Motor neuron (in vitro differentiated cells): ENCODE results near the gene ZNF419. TPM values are rescaled to one million over a fixed set of nuclear protein-coding genes. Genes with fewer than 3 reads are reported as not detected.
"Not testable (repeated sequence)": the region's sequence is repeated elsewhere in the genome, so short reads cannot be mapped to it uniquely, and the experiment has no call there.

ENCODE experiments used
- ATAC-seq, 8 experiments: fragments of 200-7000 bp; cut with Tn5 transposase; replicated peaks in 6 of 8; 2 replicates each; pipeline ENCODE4 v1.8.0; 2021; ENCODE audit warnings: mild to moderate bottlenecking in 8 of 8, moderate library complexity in 8 of 8
- H3K27ac ChIP-seq, 2 donors: fragments of 250-450 bp; sonication (Bioruptor Pico); 2 replicates each; pipeline ENCODE4 v1.9.0; 2021; ENCODE audit warnings: antibody characterized with exemption in 2 of 2, mild to moderate bottlenecking in 2 of 2, moderate library complexity in 1 of 2
- H3K4me1 ChIP-seq, 2 donors: fragments of 250-450 bp; sonication (Bioruptor Pico); replicated peaks in 1 of 2; 2 replicates each; pipeline ENCODE4 v1.6.1; 2021; ENCODE audit warnings: antibody characterized with exemption in 2 of 2, mild to moderate bottlenecking in 2 of 2, moderate library complexity in 1 of 2
- H3K4me3 ChIP-seq, 5 donors: fragments of 250-450 bp; sonication (Bioruptor Pico); 2 replicates each; pipeline ENCODE4 v1.9.0; 2021; ENCODE audit warnings: antibody characterized with exemption in 5 of 5, mild to moderate bottlenecking in 5 of 5, moderate library complexity in 4 of 5
- WGBS, 10 experiments: fragments of 450-650 bp; shearing (Covaris generic); methylation state at CpG; one replicate each; pipeline ENCODE4 v1.0.0; 2022; 5-methylcytosine and 5-hydroxymethylcytosine counted together
- in situ Hi-C, 9 experiments: fragments of 400-800 bp; cut with MboI; loops; one replicate each; pipeline ENCODE4 v1.15.0; 2021; ENCODE audit warnings: low sequenced_read_pairs in 9 of 9, low pct_unique_long_range_greater_than_20kb in 2 of 9; ENCODE audit not compliant: unreplicated experiment in 9 of 9
- total RNA-seq, 8 experiments: library from RNA; unstranded; fragments of 300-600 nt; gene quantifications; 2 replicates each; pipeline versions ENCODE4 v1.2.3 to v1.2.4, GENCODE V29; 2022

The ZNF419 gene
- total RNA-seq, 8 experiments from 2014 or later: 12.4 to 18.6 (median 13.1) TPM

GRCh38 chr19:57499680-57500395, 12.3 kb downstream of the ZNF419 start, which contains the start of gene ZNF773:
Gene ZNF773 (plus strand): TSS chr19:57499938. CDS start chr19:57500081, 143 bp downstream.
- peak within 1 kb of the TSS; percentile 94 to 96 for H3K27ac ChIP-seq
- ATAC-seq: peak; percentile 96 to 100 (median 100)
- in situ Hi-C loops, H3K4me1 ChIP-seq: not testable (repeated sequence)
- peak within 1 kb of the TSS; percentile 73 to 100 (median 98) for H3K4me3 ChIP-seq
- 0 to 24% (median 3%) methylated on average over 2 to 12 of the region's 69 CpGs; no CpG with 5 or more reads in 2 of the 10 experiments for WGBS, 10 experiments

GRCh38 chr19:57500400-57500799, 12.8 kb downstream of the ZNF419 start:
- in situ Hi-C loops, H3K4me1 ChIP-seq, H3K27ac ChIP-seq: not testable (repeated sequence)
- ATAC-seq: peak in 2 of 8 experiments; percentile 24 to 28
- WGBS, 10 experiments: no CpG with 5 or more reads among the region's 4 CpGs
- H3K4me3 ChIP-seq: peak overlapping the region; percentile 22 to 37 (median 25)

- ATAC-seq: no peak
Observed at GRCh38 chr19:57506163-57506562, 18.6 kb downstream of the ZNF419 start.

GRCh38 chr19:57511484-57511883, 23.9 kb downstream of the ZNF419 start:
- H3K27ac ChIP-seq: no peak overlapping the region
- H3K4me3 ChIP-seq: no peak overlapping the region
- no peaks in the 10 kb centered on the region for H3K4me1 ChIP-seq
- no peak for ATAC-seq
- in situ Hi-C loops: no loop called here

More at GRCh38 chr19:57506163-57506562, 18.6 kb downstream of the ZNF419 start:
- 40 to 100% (median 74%) methylated on average over 1 to 3 of the region's 4 CpGs; no CpG with 5 or more reads in 6 of the 10 experiments for WGBS, 10 experiments
- no peak overlapping the region for H3K27ac ChIP-seq
- H3K4me1 ChIP-seq: no peaks in the 10 kb centered on the region
- in situ Hi-C loops: no loop called here
- no peak overlapping the region for H3K4me3 ChIP-seq

- in situ Hi-C loops: no loop called here
- 78 to 97% (median 85%) methylated on average over 2 to 6 of the region's 6 CpGs; no CpG with 5 or more reads in 5 of the 10 experiments for WGBS, 10 experiments
- no peak overlapping the region for H3K27ac ChIP-seq
- no peak overlapping the region for H3K4me3 ChIP-seq
- no peak for ATAC-seq
- no peaks in the 10 kb centered on the region for H3K4me1 ChIP-seq
Observed at GRCh38 chr19:57512845-57513244, 25.3 kb downstream of the ZNF419 start.

- no peak for ATAC-seq
- H3K4me3 ChIP-seq: no peak overlapping the region
- 0 to 100% (median 86%) methylated on average over 1 to 5 of the region's 5 CpGs; no CpG with 5 or more reads in 1 of the 10 experiments for WGBS, 10 experiments
- H3K4me1 ChIP-seq: no peaks in the 10 kb centered on the region
- no peak overlapping the region for H3K27ac ChIP-seq
- in situ Hi-C loops: no loop called here
Observed at GRCh38 chr19:57515255-57515654, 27.7 kb downstream of the ZNF419 start.

- H3K27ac ChIP-seq, ATAC-seq, H3K4me1 ChIP-seq, in situ Hi-C loops, H3K4me3 ChIP-seq: not testable (repeated sequence)
- WGBS, 10 experiments: 33 to 74% (median 50%) methylated on average over 1 to 4 of the region's 4 CpGs; no CpG with 5 or more reads in 1 of the 10 experiments
Observed at GRCh38 chr19:57518021-57518420, 30.5 kb downstream of the ZNF419 start.

- 0 to 11% (median 0%) methylated on average over 5 to 40 of the region's 64 CpGs; no CpG with 5 or more reads in 1 of the 10 experiments for WGBS, 10 experiments
- Histone ChIP-seq H3K4me1 (peaks cover 5 to 6% of the 10 kb centered on the region in 2 donors), H3K27ac (peak within 1 kb of the TSS; percentile 60 to 61), H3K4me3 (peak within 1 kb of the TSS; percentile 69 to 95 (median 73))
- in situ Hi-C loops: no loop called here
- ATAC-seq: peak; percentile 96 to 100 (median 100)
Observed at GRCh38 chr19:57527136-57527881, 39.8 kb downstream of the ZNF419 start, which contains the start of gene ZNF549. Gene ZNF549 (plus strand): TSS chr19:57527356. CDS start chr19:57527574, 218 bp downstream.

GRCh38 chr19:57537953-57538547, 50.5 kb downstream of the ZNF419 start:
- 87 to 100% (median 97%) methylated on average over 1 to 6 of the region's 7 CpGs; no CpG with 5 or more reads in 1 of the 10 experiments for WGBS, 10 experiments
- no peak for ATAC-seq
- Histone ChIP-seq H3K27ac (no peak overlapping the region), H3K4me1 (no peaks in the 10 kb centered on the region), H3K4me3 (no peak overlapping the region)
- in situ Hi-C loops: no loop called here

Other genes with a start within 250 kb of the ZNF419 start
- 10 to 100 TPM; 12.0 to 24.0 (median 17.8) TPM for gene ZNF805, start 247.1 kb upstream of the ZNF419 start, total RNA-seq
- 100 to 1,000 TPM in 1 of 8 experiments, 10 to 100 TPM in 7; 38.8 to 113 (median 68.9) TPM for gene ZNF460, start 207.3 kb upstream of the ZNF419 start, total RNA-seq
- 10 to 100 TPM in 4 of 8 experiments, 1 to 10 TPM in 4; 6.2 to 13.8 (median 10.1) TPM for gene ZNF543, start 167.3 kb upstream of the ZNF419 start, total RNA-seq
- 10 to 100 TPM in 5 of 8 experiments, 1 to 10 TPM in 3; 5.7 to 12.0 (median 10.7) TPM for gene ZNF304, start 136.5 kb upstream of the ZNF419 start, total RNA-seq
- 10 to 100 TPM; 10.3 to 33.5 (median 24.1) TPM for gene TRAPPC2B, start 124.2 kb upstream of the ZNF419 start, total RNA-seq
- 1 to 10 TPM; 3.8 to 6.9 (median 5.8) TPM for gene ZNF547, start 124.2 kb upstream of the ZNF419 start, total RNA-seq
- gene ZNF548, start 97.9 kb upstream of the ZNF419 start, total RNA-seq: 10 to 100 TPM in 7 of 8 experiments, 1 to 10 TPM in 1; 9.9 to 35.5 (median 25.4) TPM
- 10 to 100 TPM in 7 of 8 experiments, 1 to 10 TPM in 1; 7.8 to 21.6 (median 11.9) TPM for gene ZNF17, start 76.6 kb upstream of the ZNF419 start, total RNA-seq
- 10 to 100 TPM; 10.1 to 24.0 (median 13.8) TPM for gene ZNF749, start 52.4 kb upstream of the ZNF419 start, total RNA-seq
- 1 to 10 TPM in 7 of 8 experiments, under 1 TPM in 1; 0.92 to 4.2 (median 1.7) TPM for gene VN1R1, start 30.6 kb upstream of the ZNF419 start, total RNA-seq
- 10 to 100 TPM in 7 of 8 experiments, 1 to 10 TPM in 1; 7.4 to 33.0 (median 19.7) TPM for gene ZNF772, start 10.2 kb upstream of the ZNF419 start, total RNA-seq
- gene ZNF773, start 12.2 kb downstream of the ZNF419 start, total RNA-seq: 10 to 100 TPM in 5 of 8 experiments, 1 to 10 TPM in 3; 6.3 to 17.9 (median 10.9) TPM
- 10 to 100 TPM in 1 of 8 experiments, 1 to 10 TPM in 7; 5.4 to 11.9 (median 7.9) TPM for gene ZNF549, start 39.6 kb downstream of the ZNF419 start, total RNA-seq
- 10 to 100 TPM in 6 of 8 experiments, 1 to 10 TPM in 2; 7.4 to 14.5 (median 12.0) TPM for gene ZNF550, start 72.1 kb downstream of the ZNF419 start, total RNA-seq
- gene ZNF416, start 91.2 kb downstream of the ZNF419 start, total RNA-seq: 10 to 100 TPM in 1 of 8 experiments, 1 to 10 TPM in 7; 4.7 to 10.8 (median 7.3) TPM
- gene ZIK1, start 96.4 kb downstream of the ZNF419 start, total RNA-seq: 10 to 100 TPM in 4 of 8 experiments, 1 to 10 TPM in 4; 3.0 to 19.2 (median 9.4) TPM
- gene ZNF530, start 112.1 kb downstream of the ZNF419 start, total RNA-seq: 1 to 10 TPM; 2.4 to 6.6 (median 3.5) TPM
- gene ZNF134, start 126.5 kb downstream of the ZNF419 start, total RNA-seq: 10 to 100 TPM; 10.5 to 22.4 (median 18.5) TPM
- 10 to 100 TPM; 10.2 to 28.1 (median 19.6) TPM for gene ZNF211, start 145.4 kb downstream of the ZNF419 start, total RNA-seq
- under 1 TPM in 2 of 8 experiments, not detected in 6; 0.14 to 0.15 TPM for gene ZSCAN4, start 181.2 kb downstream of the ZNF419 start, total RNA-seq
- 10 to 100 TPM in 3 of 8 experiments, 1 to 10 TPM in 5; 4.7 to 15.2 (median 7.8) TPM for gene ZNF551, start 194.2 kb downstream of the ZNF419 start, total RNA-seq
- gene ZNF154, start 221.5 kb downstream of the ZNF419 start, total RNA-seq: 1 to 10 TPM in 6 of 8 experiments, under 1 TPM in 2; 0.73 to 7.2 (median 1.7) TPM
- gene ZNF671, start 239.9 kb downstream of the ZNF419 start, total RNA-seq: 10 to 100 TPM in 1 of 8 experiments, 1 to 10 TPM in 7; 1.7 to 11.4 (median 4.1) TPM